A549 treated with CORT108297 at 1 μM for 4 hours (cell line): ENCODE measurements around the gene SEC61G. TPM values are rescaled to one million over a fixed set of nuclear protein-coding genes. Genes with fewer than 3 reads are reported as not detected.

Experiments used
- total RNA-seq: library from RNA; stranded (reverse); fragments of 200-300 nt; extraction: Qiagen RNA extraction; gene quantifications from 5 replicates; pipeline ENCODE4 v1.2.3, GENCODE V29; 2022

Gene SEC61G
- total RNA-seq: 334 to 498 TPM (median 369 TPM) in 5 replicates

GRCh38 chr7:54758702-54759592 is at the start of gene SEC61G:
Gene SEC61G, minus strand, starts transcription at chr7:54759211. Its CDS starts 1,623 bp downstream, at chr7:54757588.

Other genes with a start within 250 kb of the SEC61G start
- 0.13 TPM in 1 of 5 replicates, not detected in the others for gene VSTM2A, start 216.8 kb downstream of the SEC61G start, total RNA-seq